Astrocyte of the cerebellum (primary cell): Measurements from ENCODE around the gene DDOST.

Source experiments
- DNase-seq: peaks from one replicate; pipeline ENCODE4 v3.0.0-alpha.2; 2011; ENCODE audit warnings: low read depth
- H3K4me3 ChIP-seq: 2 replicates; pipeline ENCODE4 v1.5.1; 2011; ENCODE audit warnings: mild to moderate bottlenecking, low read depth, low read length, moderate library complexity
- CTCF ChIP-seq: IDR thresholded peaks from 2 replicates; pipeline ENCODE4 v1.5.1; 2012; ENCODE audit warnings: low read length, low read depth, moderate library complexity, mild to moderate bottlenecking; ENCODE audit errors: missing control alignments
- in situ Hi-C: cut with HindIII; loops from 2 replicates; pipeline ENCODE4 v1.10.0; 2017; ENCODE audit warnings: low sequenced_read_pairs

DDOST gene

GRCh38 chr1:20693623-20694022 lies 32.5 kb upstream of the DDOST start:
- no peak for TF ChIP-seq CTCF
- no peak overlapping the region for H3K4me3 ChIP-seq
- in situ Hi-C loops: no loop called here
- no peak for DNase-seq

- in situ Hi-C loops: no loop called here
- DNase-seq: no peak
- H3K4me3 ChIP-seq: no peak overlapping the region
- no peak for TF ChIP-seq CTCF
These were observed 30.7 kb upstream of the DDOST start for GRCh38 chr1:20691872-20692271.

DNA sequence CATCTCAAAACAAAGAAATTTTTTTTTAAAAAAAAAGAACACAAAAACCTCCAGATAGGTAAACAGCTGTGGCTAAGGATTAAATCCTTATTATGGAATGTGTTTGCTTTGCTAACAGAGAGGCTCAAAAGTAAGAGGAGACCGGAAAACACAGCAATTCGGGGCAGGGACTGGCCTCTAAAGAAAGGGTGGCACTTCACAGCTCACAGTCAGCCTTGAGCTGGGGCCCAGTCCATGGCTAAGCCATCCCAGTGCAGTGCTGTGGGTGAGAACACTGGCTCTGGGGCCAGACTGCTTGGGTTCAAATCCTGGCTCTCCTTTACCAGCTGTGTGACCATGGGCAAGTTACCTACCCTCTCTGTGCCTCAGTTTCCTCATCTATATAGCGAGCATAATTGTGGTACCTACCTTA lies 28.5 kb upstream of the DDOST start:
- TF ChIP-seq CTCF: no peak
- no peak for DNase-seq
- no peak overlapping the region for H3K4me3 ChIP-seq
- in situ Hi-C loops: no loop called here

DNA sequence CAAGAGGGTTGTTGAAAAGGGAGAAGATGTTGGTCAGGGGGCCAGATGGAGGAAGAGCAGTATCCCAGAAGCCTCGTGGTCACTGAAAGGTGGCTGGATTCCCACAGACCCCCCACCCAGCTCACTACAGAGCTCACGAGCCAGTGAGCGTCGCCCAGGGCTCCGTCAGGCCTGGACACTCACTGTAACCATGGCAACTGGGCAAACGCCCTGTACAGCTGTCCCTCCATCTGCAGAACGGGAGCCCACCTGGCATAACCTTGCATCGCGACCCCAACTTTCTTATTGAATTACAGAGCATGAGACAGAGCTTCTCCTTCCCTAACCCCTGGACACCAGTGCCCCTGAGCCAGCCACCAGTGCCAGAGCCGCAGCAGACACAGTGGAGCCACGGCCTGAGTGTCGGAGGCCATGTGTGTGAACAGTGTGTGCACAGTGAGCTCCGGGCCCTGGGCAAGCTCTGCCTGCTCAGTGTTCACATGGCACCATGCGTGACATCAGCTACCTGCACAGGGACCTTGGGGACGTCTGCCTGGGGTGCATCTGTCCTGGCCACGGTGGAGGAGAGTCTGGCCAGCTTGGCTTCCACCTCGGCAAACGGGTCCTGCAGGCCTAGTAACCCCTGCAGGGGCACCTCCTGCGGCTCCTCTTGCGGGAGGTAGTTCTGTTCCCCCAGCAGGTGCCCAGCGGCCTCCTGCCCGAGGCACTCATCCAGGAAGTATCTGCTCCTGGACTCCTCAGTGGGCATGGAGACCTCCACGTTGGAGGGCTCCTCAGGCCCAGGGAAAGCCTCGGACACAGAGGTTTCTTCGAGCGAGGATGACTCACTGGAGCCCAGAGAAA lies 25.9 kb upstream of the DDOST start:
- no peak for DNase-seq
- TF ChIP-seq CTCF: no peak
- in situ Hi-C loops: no loop called here
- no peak overlapping the region for H3K4me3 ChIP-seq

GRCh38 chr1:20685741-20686140 lies 24.6 kb upstream of the DDOST start:
- in situ Hi-C loops: no loop called here
- no peak overlapping the region for H3K4me3 ChIP-seq
- no peak for DNase-seq
- no peak for TF ChIP-seq CTCF

DNA sequence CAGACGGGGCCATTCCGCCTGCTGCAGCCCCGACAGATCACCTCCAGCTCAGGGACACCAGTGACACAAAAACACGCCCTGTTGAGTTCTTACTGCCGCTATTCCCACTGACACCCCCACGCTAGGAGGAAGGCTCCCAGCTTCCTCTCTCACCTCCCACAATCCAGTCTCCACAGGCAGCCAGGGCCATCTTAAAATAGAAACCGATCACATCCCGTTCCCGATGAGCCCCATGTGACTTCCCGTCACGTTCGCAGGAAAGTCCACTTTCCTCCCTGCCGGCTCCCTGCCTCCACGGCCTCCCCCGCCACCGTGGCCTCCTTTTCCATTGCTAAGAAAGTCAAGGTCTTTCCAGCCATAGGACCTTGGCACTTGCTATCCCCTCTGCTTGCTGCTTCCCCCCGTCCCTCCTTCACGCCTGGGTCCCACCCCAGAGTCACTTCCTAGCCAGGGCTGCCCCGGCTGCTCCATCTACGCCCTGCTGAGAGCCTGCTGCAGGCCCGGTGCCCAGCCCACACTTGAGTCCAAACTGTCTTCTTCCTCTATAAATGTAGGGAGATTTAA lies 24.0 kb upstream of the DDOST start:
- in situ Hi-C loops: no loop called here
- H3K4me3 ChIP-seq: no peak overlapping the region
- TF ChIP-seq CTCF: no peak
- DNase-seq: no peak
